Peyer's patch (tissue), 4 donors: ENCODE data around the gene IGSF9B.

ENCODE experiments used
- POLR2A ChIP-seq, 2 donors: fragments of 450-650 bp; IDR thresholded peaks; one replicate each; pipeline ENCODE4 v1.5.1; 2017; ENCODE audit warnings: antibody characterized with exemption in 2 of 2, mild to moderate bottlenecking in 2 of 2, moderate library complexity in 2 of 2
- TF ChIP-seq, protein P1 (sequence below), 6 experiments: fragments of 450-650 bp in 4 of 6; fragments of 200-600 bp in 2 of 6; sonication (generic) in 1 of 6; IDR thresholded peaks; one replicate each; pipeline ENCODE4 v1.5.1; 2017 to 2019; ENCODE audit warnings: antibody characterized with exemption in 6 of 6, mild to moderate bottlenecking in 3 of 6, moderate library complexity in 1 of 6

DNA sequence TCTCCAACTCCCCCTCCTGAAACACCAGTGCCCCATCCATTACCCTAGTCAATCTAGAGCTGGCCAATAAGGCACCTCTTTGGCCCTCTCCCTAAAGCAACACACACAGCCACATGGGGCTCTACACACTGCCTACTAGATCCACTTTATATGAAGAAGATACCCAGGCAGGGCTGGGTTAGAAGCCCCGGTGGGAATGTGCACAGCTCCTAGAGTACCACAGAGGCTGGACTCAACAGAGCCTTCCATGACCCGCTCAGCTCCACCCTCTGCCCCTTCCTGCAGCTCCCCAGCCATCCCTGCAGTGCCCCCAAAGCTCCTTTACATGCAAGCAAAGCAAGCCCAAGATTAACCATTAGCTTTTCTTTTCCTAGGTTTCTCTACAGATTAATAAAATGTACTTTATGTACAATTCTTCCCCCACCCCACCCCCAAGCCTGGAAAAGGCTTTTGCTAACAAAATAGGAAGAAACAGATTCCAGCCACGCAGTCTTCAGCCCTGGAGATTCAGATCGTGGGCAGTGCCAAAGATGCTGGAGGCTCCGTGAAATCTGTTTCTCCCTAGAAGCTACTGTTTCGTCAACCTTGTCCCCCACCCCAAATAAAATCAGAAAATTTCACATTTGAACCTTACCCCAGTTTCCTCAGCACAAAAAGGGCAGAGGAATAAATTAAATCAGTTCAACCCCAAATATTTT is 51.8 kb downstream of the IGSF9B start:
- TF ChIP-seq, protein P1, sequence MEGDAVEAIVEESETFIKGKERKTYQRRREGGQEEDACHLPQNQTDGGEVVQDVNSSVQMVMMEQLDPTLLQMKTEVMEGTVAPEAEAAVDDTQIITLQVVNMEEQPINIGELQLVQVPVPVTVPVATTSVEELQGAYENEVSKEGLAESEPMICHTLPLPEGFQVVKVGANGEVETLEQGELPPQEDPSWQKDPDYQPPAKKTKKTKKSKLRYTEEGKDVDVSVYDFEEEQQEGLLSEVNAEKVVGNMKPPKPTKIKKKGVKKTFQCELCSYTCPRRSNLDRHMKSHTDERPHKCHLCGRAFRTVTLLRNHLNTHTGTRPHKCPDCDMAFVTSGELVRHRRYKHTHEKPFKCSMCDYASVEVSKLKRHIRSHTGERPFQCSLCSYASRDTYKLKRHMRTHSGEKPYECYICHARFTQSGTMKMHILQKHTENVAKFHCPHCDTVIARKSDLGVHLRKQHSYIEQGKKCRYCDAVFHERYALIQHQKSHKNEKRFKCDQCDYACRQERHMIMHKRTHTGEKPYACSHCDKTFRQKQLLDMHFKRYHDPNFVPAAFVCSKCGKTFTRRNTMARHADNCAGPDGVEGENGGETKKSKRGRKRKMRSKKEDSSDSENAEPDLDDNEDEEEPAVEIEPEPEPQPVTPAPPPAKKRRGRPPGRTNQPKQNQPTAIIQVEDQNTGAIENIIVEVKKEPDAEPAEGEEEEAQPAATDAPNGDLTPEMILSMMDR (IDR thresholded peaks at IDR 0.05) = no peak
- TF ChIP-seq POLR2A (IDR thresholded peaks at IDR 0.05) = no peak
